HG02970 (cell line): ENCODE data around the gene GUCY2D.

Source experiments
- ATAC-seq: cut with Tn5 transposase; IDR thresholded peaks from one replicate; pipeline ENCODE4 v1.9.1; 2021; ENCODE audit warnings: mild to moderate bottlenecking, moderate library complexity, moderate number of reproducible peaks; ENCODE audit not compliant: unreplicated experiment, low FRiP score

The GUCY2D gene

GRCh38 chr17:7989781-7990655 lies 12.4 kb upstream of the GUCY2D start:
- peak; percentile 64 for ATAC-seq

GRCh38 chr17:7992516-7992915 lies 9.9 kb upstream of the GUCY2D start:
- no peak for ATAC-seq

- ATAC-seq = no peak
These were observed 9.5 kb upstream of the GUCY2D start for GRCh38 chr17:7992924-7993323.

- no peak for ATAC-seq
These were observed 8.3 kb upstream of the GUCY2D start for GRCh38 chr17:7993972-7994589.

- ATAC-seq = no peak
These were observed 6.7 kb upstream of the GUCY2D start for GRCh38 chr17:7995724-7996123.

GRCh38 chr17:7997186-7997585 lies 5.2 kb upstream of the GUCY2D start:
- ATAC-seq = no peak

- no peak for ATAC-seq
These were observed 542 bp downstream of the GUCY2D start for GRCh38 chr17:8002721-8003593.

GRCh38 chr17:8003594-8004181 lies 1.3 kb downstream of the GUCY2D start:
- no peak for ATAC-seq

GRCh38 chr17:8004899-8005298 lies 2.5 kb downstream of the GUCY2D start:
- ATAC-seq = no peak

GRCh38 chr17:8005357-8005756 lies 2.9 kb downstream of the GUCY2D start:
- no peak for ATAC-seq

- ATAC-seq = no peak
These were observed 3.7 kb downstream of the GUCY2D start for GRCh38 chr17:8005967-8006730.

GRCh38 chr17:8006836-8007680 lies 4.6 kb downstream of the GUCY2D start:
- ATAC-seq = no peak

- no peak for ATAC-seq
These were observed 5.4 kb downstream of the GUCY2D start for GRCh38 chr17:8007836-8008235.

GRCh38 chr17:8012045-8012580 lies 9.7 kb downstream of the GUCY2D start:
- no peak for ATAC-seq

- no peak for ATAC-seq
These were observed 10.7 kb downstream of the GUCY2D start for GRCh38 chr17:8012996-8013640.

- ATAC-seq = no peak
These were observed 11.5 kb downstream of the GUCY2D start for GRCh38 chr17:8013731-8014557.

GRCh38 chr17:8014558-8014850 lies 12.1 kb downstream of the GUCY2D start:
- no peak for ATAC-seq
